SH-SY5Y (cell line): ENCODE measurements around the gene PKP4.

Source experiments
- GATA2 ChIP-seq: IDR thresholded peaks from 2 replicates; pipeline ENCODE4 v1.6.1; 2011; ENCODE audit warnings: mild to moderate bottlenecking, low read depth, low read length
- GATA3 ChIP-seq: IDR thresholded peaks from 2 replicates; pipeline ENCODE4 v1.6.1; 2011; ENCODE audit warnings: low read depth, mild to moderate bottlenecking, low read length, moderate library complexity

- no peak for TF ChIP-seq GATA2
- TF ChIP-seq GATA3, result no peak
These were observed 46.6 kb upstream of the PKP4 start for GRCh38 chr2:158410132-158410531.
